ENCODE results near the gene DOCK11.
"Not testable (repeated sequence)": the region's sequence is repeated elsewhere in the genome, so short reads cannot be mapped to it uniquely, and the experiment has no call there.

The DOCK11 gene

DNA sequence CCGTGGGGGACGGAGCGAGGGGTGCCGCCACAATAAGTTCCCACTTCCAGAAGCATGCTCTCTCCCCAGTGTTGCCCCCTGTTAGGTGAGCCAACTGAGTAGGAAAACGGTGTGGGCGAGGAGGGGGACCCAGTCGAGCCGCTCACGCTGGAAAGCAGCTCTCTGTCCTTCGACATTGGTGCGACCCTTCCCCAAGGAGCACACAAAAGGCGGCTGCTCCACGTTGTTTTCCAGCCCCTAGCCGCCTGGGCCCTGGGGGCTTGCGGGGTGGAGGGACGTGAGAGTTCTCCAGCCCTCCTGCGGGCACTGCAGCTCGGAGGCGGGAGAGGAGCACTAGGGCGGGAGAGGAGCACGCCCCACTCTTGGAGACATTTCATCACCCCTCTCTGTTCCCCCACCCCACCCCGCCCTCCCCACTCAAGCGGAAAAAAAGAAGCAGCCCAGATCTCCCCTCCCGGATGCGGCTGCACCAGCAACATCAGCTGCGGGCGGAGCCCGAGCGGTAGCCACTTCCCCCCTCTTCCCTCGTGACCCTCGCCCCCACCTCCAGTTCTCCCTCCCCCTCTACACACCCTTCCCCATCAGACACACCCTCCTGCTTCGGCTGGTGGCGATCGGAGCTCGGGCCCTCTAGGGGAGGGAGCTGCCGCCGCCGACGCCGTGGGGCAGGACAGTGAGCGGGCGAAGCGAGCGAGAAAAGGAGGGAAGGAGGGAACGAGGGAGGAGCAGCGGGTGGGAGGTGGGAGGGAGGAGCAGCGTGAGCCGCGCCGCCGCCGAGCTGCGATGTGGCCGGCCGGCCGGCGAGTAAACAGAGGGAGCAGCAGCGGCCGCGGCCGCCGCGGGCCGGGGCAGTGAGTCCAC is at the start of gene DOCK11:
TSS of gene DOCK11 (plus strand) at position 755 of the 861 bp plus-strand sequence. CDS start 157 bp downstream, outside the sequence.
- Histone ChIP-seq H3K4me2 (peak within 1 kb of the TSS; percentile 71), H3K4me1 (peaks cover 39% of the 10 kb centered on the region), H3K27me3 (no peaks in the 10 kb centered on the region), H3K27ac (peak within 1 kb of the TSS; percentile 87), H3K9me3 (peaks cover 9% of the 10 kb centered on the region; the same call in 1 of the 2 replicates), H4K20me1 (no peaks in the 10 kb centered on the region), H3K9ac (peak within 1 kb of the TSS; percentile 83), H3K36me3 (no peaks in the 10 kb centered on the region), H3K4me3 (peak within 1 kb of the TSS; percentile 78)
- no peak for TF ChIP-seq Cebpa-rat (IDR thresholded peaks at IDR 0.05)

DNA sequence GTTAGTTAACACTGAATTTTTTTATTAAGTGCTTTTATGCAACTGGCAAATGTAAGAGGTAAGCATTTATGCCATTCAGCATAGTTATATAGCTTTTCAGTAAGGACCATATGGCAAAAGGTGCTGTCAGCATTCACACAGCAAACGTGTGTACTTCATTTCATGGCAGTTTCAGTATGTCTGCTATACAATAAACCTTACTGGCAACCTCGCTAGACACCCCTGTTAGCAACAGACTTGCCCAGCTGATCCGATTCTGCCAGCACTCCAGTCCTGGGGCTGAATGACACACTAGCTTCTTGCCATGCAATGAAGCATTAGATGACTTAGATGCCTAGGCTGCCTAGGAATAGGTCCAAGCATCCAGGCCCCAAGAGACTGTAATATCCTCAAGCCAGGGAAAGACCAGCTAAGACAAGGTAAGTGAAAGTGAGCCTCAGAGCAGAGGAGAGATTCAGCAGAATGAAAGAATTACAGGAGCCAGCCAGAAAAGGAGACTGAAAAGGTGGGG is 47.3 kb upstream of the DOCK11 start:
- no peak overlapping the region for H3K27ac ChIP-seq
- no peaks in the 10 kb centered on the region for H4K20me1 ChIP-seq
- no peak overlapping the region for H3K4me3 ChIP-seq
- no peaks in the 10 kb centered on the region for H3K9me3 ChIP-seq
- peaks cover 10% of the 10 kb centered on the region; the same call in 1 of the 2 replicates for H3K36me3 ChIP-seq
- no peak overlapping the region for H3K9ac ChIP-seq
- H3K4me1 ChIP-seq = peaks cover 1% of the 10 kb centered on the region
- H3K27me3 ChIP-seq = no peaks in the 10 kb centered on the region
- no peak overlapping the region for H3K4me2 ChIP-seq
- no peak for TF ChIP-seq Cebpa-rat (IDR thresholded peaks at IDR 0.05)

DNA sequence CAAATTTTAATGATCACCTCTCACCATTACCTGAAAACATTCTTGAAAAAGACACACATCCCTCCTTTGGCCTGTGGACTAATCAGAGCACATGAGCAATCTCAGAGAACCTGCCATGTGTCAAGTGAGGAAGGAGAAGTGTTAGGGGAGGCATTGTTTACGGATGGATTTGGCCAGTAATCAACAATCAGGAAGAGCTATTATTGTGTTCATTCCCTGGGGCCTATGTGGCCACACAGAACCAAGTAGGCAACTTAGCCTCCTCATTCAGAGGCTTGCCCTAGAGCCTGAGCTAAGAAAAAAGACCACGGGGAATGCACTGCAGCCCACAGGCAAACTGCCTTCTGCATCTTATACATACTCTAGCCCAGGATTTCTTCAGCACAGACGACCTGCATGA is 40.6 kb upstream of the DOCK11 start:
- H3K27me3 ChIP-seq = no peaks in the 10 kb centered on the region
- H3K4me3 ChIP-seq = no peak overlapping the region
- no peaks in the 10 kb centered on the region for H3K36me3 ChIP-seq
- H3K4me2 ChIP-seq = peak overlapping the region; percentile 53
- TF ChIP-seq Cebpa-rat (IDR thresholded peaks at IDR 0.05) = no peak
- no peaks in the 10 kb centered on the region for H4K20me1 ChIP-seq
- no peak overlapping the region for H3K9ac ChIP-seq
- peaks cover 29% of the 10 kb centered on the region for H3K4me1 ChIP-seq
- H3K27ac ChIP-seq = peak overlapping the region; percentile 53
- H3K9me3 ChIP-seq = no peaks in the 10 kb centered on the region

DNA sequence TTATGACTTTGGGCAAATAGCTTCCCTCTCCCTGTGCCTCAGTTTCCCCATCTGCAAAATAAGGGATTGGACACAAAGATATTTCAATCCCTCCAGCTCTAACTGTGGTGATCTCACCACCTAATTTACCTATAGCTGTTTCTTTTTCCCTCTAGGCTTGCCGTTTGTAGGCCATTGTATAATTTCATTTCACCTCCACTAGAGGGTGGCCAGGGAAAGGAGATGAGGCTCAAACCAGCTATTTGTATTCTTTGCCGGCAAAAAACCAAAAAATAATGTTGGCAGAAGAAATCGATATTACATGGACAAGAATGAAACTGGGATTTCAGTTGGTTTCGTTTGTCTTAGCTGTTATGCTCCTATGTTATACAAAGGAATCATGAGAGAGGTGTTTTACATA is 36.1 kb upstream of the DOCK11 start:
- peaks cover 16% of the 10 kb centered on the region for H3K4me1 ChIP-seq
- no peaks in the 10 kb centered on the region for H4K20me1 ChIP-seq
- no peak overlapping the region for H3K4me3 ChIP-seq
- no peaks in the 10 kb centered on the region for H3K36me3 ChIP-seq
- H3K9me3 ChIP-seq = no peaks in the 10 kb centered on the region
- no peak for TF ChIP-seq Cebpa-rat (IDR thresholded peaks at IDR 0.05)
- H3K27me3 ChIP-seq = no peaks in the 10 kb centered on the region
- H3K9ac ChIP-seq = no peak overlapping the region
- H3K4me2 ChIP-seq = no peak overlapping the region
- H3K27ac ChIP-seq = no peak overlapping the region

DNA sequence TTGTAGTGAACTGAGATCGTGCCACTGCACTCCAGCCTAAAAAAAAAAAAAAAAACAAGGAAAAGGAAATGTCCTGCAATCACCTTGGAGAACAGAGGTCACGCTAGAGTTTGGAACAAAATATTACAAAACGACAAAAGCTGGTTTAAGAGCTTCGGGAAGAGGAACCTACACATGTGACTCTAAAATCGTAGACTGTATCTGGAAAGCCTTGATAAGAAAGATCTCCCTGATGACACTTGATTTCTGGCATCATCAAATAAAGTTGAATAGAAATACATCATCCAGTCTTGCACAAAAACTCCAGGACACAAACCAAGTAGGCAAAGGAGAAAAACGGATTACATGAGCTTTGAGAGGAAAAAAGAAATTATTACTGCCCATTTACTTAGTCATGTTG is 31.1 kb upstream of the DOCK11 start:
- Histone ChIP-seq H3K9me3 (no peaks in the 10 kb centered on the region), H3K36me3 (no peaks in the 10 kb centered on the region), H3K4me3 (no peak overlapping the region), H3K4me2 (no peak overlapping the region), H3K27ac (no peak overlapping the region), H3K9ac (no peak overlapping the region), H4K20me1 (no peaks in the 10 kb centered on the region), H3K27me3 (no peaks in the 10 kb centered on the region), H3K4me1 (no peaks in the 10 kb centered on the region)
- no peak for TF ChIP-seq Cebpa-rat (IDR thresholded peaks at IDR 0.05)

DNA sequence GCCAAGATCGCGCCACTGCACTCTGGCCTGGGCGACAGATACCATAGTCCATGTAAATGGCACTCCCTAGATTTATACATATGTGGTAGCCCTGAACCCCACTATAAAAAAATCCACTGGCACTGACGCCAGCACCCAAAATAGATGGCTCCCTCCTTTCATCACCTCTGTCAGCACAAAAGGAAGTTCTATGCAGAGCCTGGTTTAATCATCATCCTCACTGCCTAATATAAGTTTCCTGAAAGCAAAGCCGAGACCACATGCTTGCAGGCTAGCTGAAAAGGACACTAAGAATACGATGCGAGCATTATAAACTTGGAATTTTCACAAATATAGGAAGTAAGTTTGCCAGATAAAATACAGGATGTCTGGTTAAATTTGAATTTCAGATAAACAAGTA is 27.5 kb upstream of the DOCK11 start:
- Histone ChIP-seq H3K9me3 (peaks cover 16% of the 10 kb centered on the region), H3K36me3 (no peaks in the 10 kb centered on the region), H3K9ac (no peak overlapping the region), H3K27me3 (no peaks in the 10 kb centered on the region), H3K4me3 (no peak overlapping the region), H3K27ac (no peak overlapping the region), H4K20me1 (no peaks in the 10 kb centered on the region), H3K4me2 (no peak overlapping the region), H3K4me1 (no peaks in the 10 kb centered on the region)
- no peak for TF ChIP-seq Cebpa-rat (IDR thresholded peaks at IDR 0.05)

DNA sequence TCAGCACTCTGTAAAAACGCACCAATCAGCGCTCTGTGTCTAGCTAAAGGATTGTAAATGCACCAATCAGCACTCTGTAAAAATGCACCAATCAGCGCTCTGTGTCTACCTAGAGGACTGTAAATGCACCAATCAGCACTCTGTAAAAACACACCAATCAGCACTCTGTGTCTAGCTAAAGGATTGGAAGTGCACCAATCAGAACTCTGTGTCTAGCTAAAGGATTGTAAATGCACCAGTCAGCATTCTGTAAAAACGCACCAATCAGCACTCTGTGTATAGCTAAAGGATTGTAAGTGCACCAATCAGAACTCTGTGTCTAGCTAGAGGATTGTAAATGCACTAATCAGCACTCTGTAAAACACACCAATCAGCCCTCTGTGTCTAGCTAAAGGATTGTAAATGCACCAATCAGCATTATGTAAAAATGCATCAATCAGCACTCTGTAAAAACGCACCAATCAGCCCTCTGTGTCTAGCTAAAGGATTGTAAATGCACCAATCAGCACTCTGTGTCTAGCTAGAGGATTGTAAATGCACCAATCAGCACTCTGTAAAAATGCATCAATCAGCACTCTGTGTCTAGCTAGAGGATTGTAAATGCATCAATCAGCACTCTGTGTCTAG is 24.8 kb upstream of the DOCK11 start:
- H3K9ac ChIP-seq, H3K4me2 ChIP-seq: not testable (repeated sequence)
- H3K9me3 ChIP-seq = peaks cover 16% of the 10 kb centered on the region

DNA sequence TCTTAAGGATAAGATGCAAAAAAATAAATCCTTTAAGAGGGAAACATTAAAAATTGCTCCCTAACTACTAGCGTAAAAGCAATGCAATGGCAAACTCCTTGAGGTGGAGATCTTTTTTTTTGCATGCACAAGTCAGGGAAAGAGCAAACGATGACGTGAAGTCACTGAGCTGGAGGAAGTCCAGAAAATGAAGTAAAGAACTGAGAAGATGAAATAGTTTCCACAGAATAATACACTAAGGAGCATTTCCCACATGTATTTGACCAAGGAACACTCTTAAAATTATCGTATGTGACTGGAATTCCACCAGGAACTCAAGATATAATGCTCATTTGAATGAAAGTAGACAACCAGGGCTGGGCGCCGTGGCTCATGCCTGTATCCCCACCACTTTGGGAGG is 21.0 kb upstream of the DOCK11 start:
- TF ChIP-seq Cebpa-rat (IDR thresholded peaks at IDR 0.05) = no peak
- Histone ChIP-seq H3K4me3 (no peak overlapping the region), H3K27ac (no peak overlapping the region), H4K20me1 (no peaks in the 10 kb centered on the region), H3K27me3 (no peaks in the 10 kb centered on the region), H3K36me3 (no peaks in the 10 kb centered on the region), H3K4me2 (no peak overlapping the region), H3K9ac (no peak overlapping the region), H3K9me3 (peaks cover 16% of the 10 kb centered on the region), H3K4me1 (no peaks in the 10 kb centered on the region)

More for the DNA sequence above, 24.8 kb upstream of the DOCK11 start:
- H3K36me3 ChIP-seq, H4K20me1 ChIP-seq, H3K4me3 ChIP-seq, H3K27me3 ChIP-seq, H3K4me1 ChIP-seq, H3K27ac ChIP-seq: not testable (repeated sequence)

DNA sequence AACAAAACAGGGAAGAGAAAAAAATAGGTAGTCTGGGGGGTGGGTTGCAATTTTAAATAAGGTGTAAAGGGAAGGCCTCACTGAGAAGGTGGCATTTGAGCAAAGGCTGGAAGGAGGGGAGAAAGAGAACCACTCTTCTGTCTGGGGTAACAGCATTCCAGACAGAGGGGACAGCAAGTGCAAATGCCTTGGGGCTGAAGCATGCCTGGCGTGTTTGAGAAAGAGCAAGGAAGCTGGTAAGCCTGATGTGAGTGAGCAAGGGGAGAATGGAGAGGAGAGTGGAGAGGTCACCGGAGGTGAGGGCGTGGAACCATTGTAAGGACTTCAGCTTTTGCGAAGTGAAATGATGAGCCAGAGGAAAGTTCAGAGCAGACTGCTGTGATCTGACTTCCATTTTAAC is 19.7 kb upstream of the DOCK11 start:
- Histone ChIP-seq H3K4me1 (no peaks in the 10 kb centered on the region), H3K4me2 (no peak overlapping the region), H3K4me3 (no peak overlapping the region), H3K36me3 (no peaks in the 10 kb centered on the region), H3K27ac (no peak overlapping the region), H3K9ac (no peak overlapping the region), H3K9me3 (peaks cover 8% of the 10 kb centered on the region), H4K20me1 (no peaks in the 10 kb centered on the region), H3K27me3 (no peaks in the 10 kb centered on the region)
- TF ChIP-seq Cebpa-rat (IDR thresholded peaks at IDR 0.05) = no peak

DNA sequence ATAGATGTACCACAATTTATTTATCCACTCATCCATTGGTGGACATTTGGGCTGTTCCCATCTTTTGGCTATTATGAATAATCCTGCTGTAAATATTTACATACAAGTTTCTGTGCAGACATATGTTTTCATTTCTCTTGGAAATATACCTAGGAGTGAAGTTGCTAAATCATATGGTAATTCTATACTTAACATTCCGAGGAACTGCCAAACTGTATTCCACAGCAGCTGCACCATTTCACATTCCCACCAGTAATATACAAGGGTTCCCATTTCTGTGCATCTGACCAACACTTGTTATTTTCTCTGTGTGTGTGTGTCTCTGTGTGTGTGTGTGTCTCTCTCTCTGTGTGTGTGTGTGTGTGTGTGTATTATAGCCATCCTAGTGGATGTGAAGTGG is 15.4 kb upstream of the DOCK11 start:
- H3K4me1 ChIP-seq = no peaks in the 10 kb centered on the region
- no peak overlapping the region for H3K4me3 ChIP-seq
- no peak for TF ChIP-seq Cebpa-rat (IDR thresholded peaks at IDR 0.05)
- no peak overlapping the region for H3K27ac ChIP-seq
- no peaks in the 10 kb centered on the region for H3K9me3 ChIP-seq
- H3K9ac ChIP-seq = no peak overlapping the region
- no peaks in the 10 kb centered on the region for H4K20me1 ChIP-seq
- no peaks in the 10 kb centered on the region for H3K36me3 ChIP-seq
- H3K4me2 ChIP-seq = no peak overlapping the region
- no peaks in the 10 kb centered on the region for H3K27me3 ChIP-seq

DNA sequence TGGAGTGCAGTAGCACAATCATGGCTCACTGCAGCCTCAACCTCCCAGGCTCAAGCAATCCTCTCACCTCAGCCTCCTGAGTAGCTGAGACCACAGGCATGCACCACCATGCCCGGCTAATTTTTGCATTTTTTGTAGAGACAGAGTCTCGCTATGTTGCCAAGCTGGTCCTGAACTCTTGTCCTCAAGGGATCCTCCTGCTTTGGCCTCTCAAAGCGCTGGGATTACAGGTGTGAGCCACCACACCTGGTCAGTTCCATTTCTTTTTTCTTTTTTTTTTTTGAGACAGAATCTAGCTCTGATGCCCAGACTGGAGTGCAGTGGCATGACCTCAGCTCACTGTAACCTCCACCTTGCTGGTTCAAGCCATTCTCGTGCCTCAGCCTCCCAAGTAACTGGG is 13.2 kb upstream of the DOCK11 start:
- H3K36me3 ChIP-seq, H3K4me3 ChIP-seq, H3K27me3 ChIP-seq, H3K4me2 ChIP-seq, H4K20me1 ChIP-seq, H3K27ac ChIP-seq, H3K9me3 ChIP-seq, H3K4me1 ChIP-seq, H3K9ac ChIP-seq: not testable (repeated sequence)

Measured in BLaER1 (cell line).